Thoracic aorta (tissue), 2 donors: ENCODE data around the gene ASTN1. TPM values are rescaled to one million over a fixed set of nuclear protein-coding genes. Genes with fewer than 3 reads are reported as not detected.

Source experiments
- ATAC-seq: fragments of 150-250 bp; one replicate; pipeline ENCODE4 v1.8.0; 2017; ENCODE audit warnings: low read depth; ENCODE audit not compliant: insufficient number of reproducible peaks, low FRiP score
- DNase-seq: peaks from one replicate; pipeline ENCODE4 v3.0.0-alpha.2; 2020; ENCODE audit warnings: low spot score
- H3K27ac ChIP-seq, 2 donors: fragments of 200-600 bp; sonication (generic); 1 replicate in 1 of 2; 2 replicates in 1 of 2; pipeline ENCODE4 v1.5.1; 2016; ENCODE audit warnings: mild to moderate bottlenecking in 2 of 2, moderate library complexity in 2 of 2
- H3K27me3 ChIP-seq: fragments of 200-600 bp; sonication (generic); replicated peaks from 2 replicates; pipeline ENCODE4 v1.6.0; 2016; ENCODE audit warnings: mild to moderate bottlenecking; ENCODE audit not compliant: insufficient read depth
- H3K36me3 ChIP-seq: fragments of 200-600 bp; sonication (generic); one replicate; pipeline ENCODE4 v1.5.1; 2016
- H3K4me1 ChIP-seq, 2 donors: fragments of 200-600 bp; sonication (generic); 1 replicate in 1 of 2; 2 replicates in 1 of 2; pipeline versions ENCODE4 v1.5.1 to v1.6.0; 2016; ENCODE audit warnings: low read depth in 2 of 2, mild to moderate bottlenecking in 1 of 2; ENCODE audit not compliant: control insufficient read depth in 1 of 2
- H3K4me3 ChIP-seq: fragments of 200-600 bp; sonication (generic); 2 replicates; pipeline ENCODE4 v1.5.1; 2016; ENCODE audit warnings: mild to moderate bottlenecking
- H3K9me3 ChIP-seq: fragments of 200-600 bp; sonication (generic); 2 replicates; pipeline ENCODE4 v1.5.1; 2016
- total RNA-seq, 2 donors: library from RNA; depleted of rRNA; stranded (reverse); fragments of >200 nt; gene quantifications; one replicate each; pipeline versions ENCODE4 v1.1.0 to v1.2.3, GENCODE V29; 2016
- TF ChIP-seq, protein P1 (sequence below): fragments of 200-600 bp; sonication (generic); IDR thresholded peaks from one replicate; pipeline ENCODE4 v1.5.1; 2019; ENCODE audit warnings: antibody characterized with exemption

The ASTN1 gene
- total RNA-seq, 2 donors from 2014 or later, result 0.41 to 0.42 TPM

DNA sequence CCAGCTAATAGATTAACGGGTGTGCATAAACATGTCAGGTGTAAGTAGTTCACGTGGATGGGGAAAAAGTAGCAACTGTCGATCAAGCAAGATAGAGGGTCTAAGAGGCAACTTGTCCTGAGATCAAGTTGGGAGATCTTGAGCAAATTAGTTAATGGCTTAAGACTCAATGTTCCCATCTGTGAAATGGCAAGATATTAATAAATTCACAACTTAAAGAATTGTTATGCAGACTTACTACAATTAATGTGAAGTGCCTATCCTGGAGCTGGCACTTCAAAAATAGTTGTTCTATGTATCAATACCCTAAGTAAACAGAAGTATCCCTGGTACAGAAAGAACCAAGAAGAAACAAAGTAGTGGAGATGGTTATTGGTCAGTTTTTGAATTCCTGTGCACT lies 312.4 kb downstream of the ASTN1 start:
- no peak for DNase-seq
- TF ChIP-seq, protein P1, sequence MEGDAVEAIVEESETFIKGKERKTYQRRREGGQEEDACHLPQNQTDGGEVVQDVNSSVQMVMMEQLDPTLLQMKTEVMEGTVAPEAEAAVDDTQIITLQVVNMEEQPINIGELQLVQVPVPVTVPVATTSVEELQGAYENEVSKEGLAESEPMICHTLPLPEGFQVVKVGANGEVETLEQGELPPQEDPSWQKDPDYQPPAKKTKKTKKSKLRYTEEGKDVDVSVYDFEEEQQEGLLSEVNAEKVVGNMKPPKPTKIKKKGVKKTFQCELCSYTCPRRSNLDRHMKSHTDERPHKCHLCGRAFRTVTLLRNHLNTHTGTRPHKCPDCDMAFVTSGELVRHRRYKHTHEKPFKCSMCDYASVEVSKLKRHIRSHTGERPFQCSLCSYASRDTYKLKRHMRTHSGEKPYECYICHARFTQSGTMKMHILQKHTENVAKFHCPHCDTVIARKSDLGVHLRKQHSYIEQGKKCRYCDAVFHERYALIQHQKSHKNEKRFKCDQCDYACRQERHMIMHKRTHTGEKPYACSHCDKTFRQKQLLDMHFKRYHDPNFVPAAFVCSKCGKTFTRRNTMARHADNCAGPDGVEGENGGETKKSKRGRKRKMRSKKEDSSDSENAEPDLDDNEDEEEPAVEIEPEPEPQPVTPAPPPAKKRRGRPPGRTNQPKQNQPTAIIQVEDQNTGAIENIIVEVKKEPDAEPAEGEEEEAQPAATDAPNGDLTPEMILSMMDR, result no peak
- H3K4me3 ChIP-seq, result no peak overlapping the region
- no peaks in the 10 kb centered on the region for H3K36me3 ChIP-seq
- no peak for ATAC-seq
- H3K27ac ChIP-seq, result no peak overlapping the region
- peaks cover 0 to under 1% of the 10 kb centered on the region in 2 donors for H3K4me1 ChIP-seq
- H3K9me3 ChIP-seq, result no peaks in the 10 kb centered on the region
- no peaks in the 10 kb centered on the region for H3K27me3 ChIP-seq

DNA sequence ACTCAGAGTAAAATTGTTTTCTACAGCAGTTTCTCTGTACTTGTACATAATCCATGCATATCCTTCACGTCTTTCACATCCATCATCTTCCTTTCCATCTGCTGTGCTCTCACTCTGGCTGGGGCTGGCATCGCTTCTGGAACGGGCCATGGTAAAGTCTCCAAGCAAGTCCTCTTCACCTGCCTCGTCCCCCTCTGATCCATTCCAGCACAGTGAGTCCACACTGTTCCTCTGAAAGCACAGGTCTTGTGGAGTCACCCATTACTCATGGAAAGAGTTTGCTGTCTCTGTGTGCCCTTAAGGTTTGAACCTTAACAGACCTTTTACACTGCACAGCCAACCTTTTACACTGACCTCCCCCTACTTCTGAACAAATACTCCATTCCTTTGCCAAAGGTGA lies 313.6 kb downstream of the ASTN1 start:
- H3K27ac ChIP-seq, result no peak overlapping the region
- H3K4me3 ChIP-seq, result no peak overlapping the region
- ATAC-seq (no peak), DNase-seq (no peak)
- peaks cover 0 to 8% of the 10 kb centered on the region in 2 donors for H3K4me1 ChIP-seq
- TF ChIP-seq, protein P1, result no peak
- no peaks in the 10 kb centered on the region for H3K27me3 ChIP-seq
- H3K36me3 ChIP-seq, result no peaks in the 10 kb centered on the region
- no peaks in the 10 kb centered on the region for H3K9me3 ChIP-seq

DNA sequence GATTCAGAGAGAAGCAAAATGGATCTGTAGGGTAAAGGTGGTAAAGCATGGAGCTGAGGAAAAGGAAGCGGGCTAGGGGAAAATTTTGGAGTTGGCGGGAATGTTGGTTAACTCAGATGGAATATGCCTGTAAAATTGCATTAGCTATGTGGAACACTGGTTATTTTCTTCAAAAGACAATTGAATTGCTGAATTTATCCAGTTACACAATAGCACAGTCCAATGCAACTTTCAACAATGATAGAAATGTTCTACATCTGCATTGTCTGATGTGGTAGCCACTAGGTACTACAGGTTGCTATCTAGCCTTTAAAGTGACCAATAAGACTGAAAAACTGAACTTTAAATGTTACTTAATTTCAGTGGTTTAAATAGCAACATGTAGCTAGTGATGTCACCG lies 315.2 kb downstream of the ASTN1 start:
- no peaks in the 10 kb centered on the region for H3K9me3 ChIP-seq
- peaks cover 0 to 8% of the 10 kb centered on the region in 2 donors for H3K4me1 ChIP-seq
- H3K36me3 ChIP-seq, result no peaks in the 10 kb centered on the region
- TF ChIP-seq, protein P1, result no peak
- no peaks in the 10 kb centered on the region for H3K27me3 ChIP-seq
- H3K4me3 ChIP-seq, result no peak overlapping the region
- H3K27ac ChIP-seq, result no peak overlapping the region
- DNase-seq, result no peak
- ATAC-seq, result no peak

DNA sequence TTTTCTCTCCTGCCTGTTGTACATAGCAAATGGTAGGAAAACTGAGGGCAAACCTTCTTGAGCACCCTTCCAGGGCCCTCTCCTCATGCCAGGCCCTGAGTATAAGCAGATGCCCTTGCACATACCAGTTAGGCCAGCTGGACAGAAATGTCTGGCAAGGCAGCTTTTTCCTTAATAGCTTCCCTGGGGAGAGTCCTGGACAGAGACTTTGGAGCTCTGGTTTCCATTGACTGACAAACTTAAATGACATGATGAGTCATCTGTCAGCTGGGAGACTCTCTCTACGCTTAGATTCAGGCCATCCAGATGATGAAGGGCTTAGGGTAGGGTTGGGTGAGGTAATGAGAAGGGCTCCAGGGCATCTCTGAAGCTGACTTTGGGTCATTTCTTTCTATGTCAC lies 317.5 kb downstream of the ASTN1 start:
- DNase-seq (no peak), ATAC-seq (no peak)
- Histone ChIP-seq H3K4me3 (no peak overlapping the region), H3K36me3 (no peaks in the 10 kb centered on the region), H3K9me3 (no peaks in the 10 kb centered on the region), H3K27ac (no peak overlapping the region), H3K4me1 (peaks cover 4 to 24% of the 10 kb centered on the region in 2 donors), H3K27me3 (no peaks in the 10 kb centered on the region)
- TF ChIP-seq, protein P1, result no peak

DNA sequence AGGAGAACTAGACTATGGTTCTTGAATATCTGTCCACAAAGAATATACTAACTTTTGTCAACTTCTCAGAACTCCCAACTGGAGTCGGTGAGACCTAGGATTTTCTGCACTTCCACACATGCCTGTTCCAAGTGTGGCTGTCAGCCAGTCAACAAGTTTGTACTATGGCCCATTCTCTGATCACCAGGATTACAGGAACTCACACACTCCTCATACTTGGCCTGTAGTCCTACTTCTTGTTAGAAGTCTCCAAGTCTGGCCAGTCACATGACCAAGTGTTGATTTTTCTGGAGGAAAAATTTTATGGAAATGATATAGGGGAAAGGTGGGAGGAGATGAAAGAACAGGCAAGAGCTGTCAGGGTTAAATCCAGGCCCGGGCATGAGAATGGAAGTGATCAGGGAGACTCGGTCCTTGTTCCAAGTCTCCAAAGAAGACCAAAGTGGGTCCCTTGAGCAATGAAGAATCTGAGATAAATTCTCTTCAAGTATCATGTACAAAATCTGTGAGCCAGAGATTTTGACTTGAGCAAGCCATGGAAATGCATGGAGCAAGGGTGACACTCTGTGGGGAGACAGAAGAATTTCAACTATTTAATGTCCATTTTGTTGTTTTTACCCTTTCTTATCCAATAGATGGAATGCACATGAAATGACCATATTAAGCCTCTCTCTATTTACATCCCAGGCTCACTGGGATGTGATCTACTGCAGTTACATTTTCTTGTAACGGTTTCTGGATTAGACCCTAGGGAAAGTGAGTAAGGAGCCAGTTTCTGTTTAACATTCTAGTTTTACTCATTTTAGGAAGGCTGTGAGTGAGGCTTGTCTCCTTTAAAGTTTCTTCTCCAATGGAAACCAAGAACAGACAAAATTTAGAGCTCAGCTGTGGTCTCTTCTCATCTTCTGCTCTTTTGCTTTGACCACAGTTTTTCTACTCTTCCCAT lies 320.9 kb downstream of the ASTN1 start:
- TF ChIP-seq, protein P1, result peak; percentile 67
- no peaks in the 10 kb centered on the region for H3K9me3 ChIP-seq
- H3K36me3 ChIP-seq, result no peaks in the 10 kb centered on the region
- no peaks in the 10 kb centered on the region for H3K27me3 ChIP-seq
- H3K4me1 ChIP-seq, result peaks cover 4 to 24% of the 10 kb centered on the region in 2 donors
- no peak overlapping the region for H3K4me3 ChIP-seq
- DNase-seq (no peak), ATAC-seq (peak; percentile 36)
- no peak overlapping the region for H3K27ac ChIP-seq
